Measurements from ENCODE around the gene RAD9A. TPM values are rescaled to one million over a fixed set of nuclear protein-coding genes. Genes with fewer than 3 reads are reported as not detected.
"Not testable (repeated sequence)": the region's sequence is repeated elsewhere in the genome, so short reads cannot be mapped to it uniquely, and the experiment has no call there.

The RAD9A gene
- total and polyA plus RNA-seq, 4 donors, result 8.8 to 56.2 (median 19.8) TPM

- WGBS, 2 donors, result 81% methylated on average over 22 of the region's 22 CpGs
- peak overlapping the region in 1 of 2 donors; percentile 28 for H3K27ac ChIP-seq (ENCODE audit: low read depth in 1 of 2, low read length in 2 of 2)
Observed at GRCh38 chr11:67421430-67422031, 29.7 kb downstream of the RAD9A start.

GRCh38 chr11:67422891-67423290, 31.1 kb downstream of the RAD9A start:
- DNase-seq (no peak), ATAC-seq (ENCODE audit: low FRiP score) (no peak)
- no peak overlapping the region for H3K27ac ChIP-seq (ENCODE audit: low read depth in 1 of 2, low read length in 2 of 2)
- 75 to 78% methylated on average over 6 of the region's 6 CpGs for WGBS, 2 donors
- intact Hi-C loops (cut with DNase I), result no loop called here
- no peaks in the 10 kb centered on the region for H3K27me3 ChIP-seq (ENCODE audit: control insufficient read depth in 1 of 2, insufficient read depth in 2 of 2, low read length in 1 of 2)
- H3K4me3 ChIP-seq (ENCODE audit: low read length in 2 of 2), result no peak overlapping the region
- H3K36me3 ChIP-seq (ENCODE audit: control insufficient read depth in 1 of 2, insufficient read depth in 2 of 2, low read length in 1 of 2), result no peaks in the 10 kb centered on the region
- no peaks in the 10 kb centered on the region for H3K9me3 ChIP-seq (ENCODE audit: control insufficient read depth, low read length)
- no peaks in the 10 kb centered on the region for H3K4me1 ChIP-seq (ENCODE audit: control insufficient read depth in 1 of 2, insufficient read depth in 2 of 2, low read length in 2 of 2)

More at GRCh38 chr11:67421430-67422031, 29.7 kb downstream of the RAD9A start:
- intact Hi-C loops (cut with DNase I), result no loop called here
- no peak for ATAC-seq (ENCODE audit: low FRiP score)
- DNase-seq, result no peak
- H3K27me3 ChIP-seq (ENCODE audit: control insufficient read depth in 1 of 2, insufficient read depth in 2 of 2, low read length in 1 of 2), result no peaks in the 10 kb centered on the region
- no peaks in the 10 kb centered on the region for H3K9me3 ChIP-seq (ENCODE audit: control insufficient read depth, low read length)
- H3K4me3 ChIP-seq (ENCODE audit: low read length in 2 of 2), result no peak overlapping the region
- no peaks in the 10 kb centered on the region for H3K4me1 ChIP-seq (ENCODE audit: control insufficient read depth in 1 of 2, insufficient read depth in 2 of 2, low read length in 2 of 2)
- H3K36me3 ChIP-seq (ENCODE audit: control insufficient read depth in 1 of 2, insufficient read depth in 2 of 2, low read length in 1 of 2), result no peaks in the 10 kb centered on the region

- no peak overlapping the region for H3K27ac ChIP-seq (ENCODE audit: low read depth in 1 of 2, low read length in 2 of 2)
- 92 to 95% methylated on average over 13 of the region's 13 CpGs for WGBS, 2 donors
- no peak for ATAC-seq (ENCODE audit: low FRiP score)
- no peaks in the 10 kb centered on the region for H3K36me3 ChIP-seq (ENCODE audit: control insufficient read depth in 1 of 2, insufficient read depth in 2 of 2, low read length in 1 of 2)
- H3K4me1 ChIP-seq (ENCODE audit: control insufficient read depth in 1 of 2, insufficient read depth in 2 of 2, low read length in 2 of 2), result no peaks in the 10 kb centered on the region
- intact Hi-C loops (cut with DNase I), result no loop called here
- H3K27me3 ChIP-seq (ENCODE audit: control insufficient read depth in 1 of 2, insufficient read depth in 2 of 2, low read length in 1 of 2), result no peaks in the 10 kb centered on the region
- H3K9me3 ChIP-seq (ENCODE audit: control insufficient read depth, low read length), result no peaks in the 10 kb centered on the region
- no peak for DNase-seq
- no peak overlapping the region for H3K4me3 ChIP-seq (ENCODE audit: low read length in 2 of 2)
Observed at GRCh38 chr11:67423466-67423865, 31.7 kb downstream of the RAD9A start.

GRCh38 chr11:67423891-67424613, 32.3 kb downstream of the RAD9A start:
- no peak for DNase-seq
- H3K4me3 ChIP-seq (ENCODE audit: low read length in 2 of 2), result no peak overlapping the region
- WGBS, 2 donors, result 86 to 88% methylated on average over 34 of the region's 34 CpGs
- H3K27ac ChIP-seq (ENCODE audit: low read depth in 1 of 2, low read length in 2 of 2), result no peak overlapping the region
- no peaks in the 10 kb centered on the region for H3K36me3 ChIP-seq (ENCODE audit: control insufficient read depth in 1 of 2, insufficient read depth in 2 of 2, low read length in 1 of 2)
- intact Hi-C loops (cut with DNase I), result no loop called here
- ATAC-seq (ENCODE audit: low FRiP score), result no peak
- H3K4me1 ChIP-seq (ENCODE audit: control insufficient read depth in 1 of 2, insufficient read depth in 2 of 2, low read length in 2 of 2), result no peaks in the 10 kb centered on the region
- H3K27me3 ChIP-seq (ENCODE audit: control insufficient read depth in 1 of 2, insufficient read depth in 2 of 2, low read length in 1 of 2), result no peaks in the 10 kb centered on the region
- no peaks in the 10 kb centered on the region for H3K9me3 ChIP-seq (ENCODE audit: control insufficient read depth, low read length)

GRCh38 chr11:67427364-67427859, 35.6 kb downstream of the RAD9A start:
- 78% methylated on average over 19 of the region's 19 CpGs for WGBS, 2 donors
- H3K9me3 ChIP-seq (ENCODE audit: control insufficient read depth, low read length); H3K4me3 ChIP-seq (ENCODE audit: low read length in 2 of 2); intact Hi-C loops (cut with DNase I); H3K27me3 ChIP-seq (ENCODE audit: control insufficient read depth in 1 of 2, insufficient read depth in 2 of 2, low read length in 1 of 2); DNase-seq; H3K36me3 ChIP-seq (ENCODE audit: control insufficient read depth in 1 of 2, insufficient read depth in 2 of 2, low read length in 1 of 2); H3K4me1 ChIP-seq (ENCODE audit: control insufficient read depth in 1 of 2, insufficient read depth in 2 of 2, low read length in 2 of 2); ATAC-seq (ENCODE audit: low FRiP score); H3K27ac ChIP-seq (ENCODE audit: low read depth in 1 of 2, low read length in 2 of 2): not testable (repeated sequence)

- DNase-seq (peak; percentile 99 to 100), ATAC-seq (ENCODE audit: low FRiP score) (peak; percentile 94)
- WGBS, 2 donors, result 0% methylated on average over 61 to 68 of the region's 68 CpGs
- no peaks in the 10 kb centered on the region for H3K27me3 ChIP-seq (ENCODE audit: control insufficient read depth in 1 of 2, insufficient read depth in 2 of 2, low read length in 1 of 2)
- H3K36me3 ChIP-seq (ENCODE audit: control insufficient read depth in 1 of 2, insufficient read depth in 2 of 2, low read length in 1 of 2), result no peaks in the 10 kb centered on the region
- H3K9me3 ChIP-seq (ENCODE audit: control insufficient read depth, low read length), result no peaks in the 10 kb centered on the region
- H3K4me1 ChIP-seq (ENCODE audit: control insufficient read depth in 1 of 2, insufficient read depth in 2 of 2, low read length in 2 of 2), result no peaks in the 10 kb centered on the region
- peak within 1 kb of the TSS; percentile 61 to 75 for H3K4me3 ChIP-seq (ENCODE audit: low read length in 2 of 2)
- peak within 1 kb of the TSS in 1 of 2 donors; percentile 67 for H3K27ac ChIP-seq (ENCODE audit: low read depth in 1 of 2, low read length in 2 of 2)
- intact Hi-C loops (cut with DNase I), result no loop called here
Observed at GRCh38 chr11:67428052-67429001, 36.5 kb downstream of the RAD9A start, which contains the start of gene RPS6KB2. Gene RPS6KB2 (plus strand): TSS chr11:67428494. CDS start chr11:67428546, 52 bp downstream.

GRCh38 chr11:67429038-67429668, 37.4 kb downstream of the RAD9A start:
- H3K36me3 ChIP-seq (ENCODE audit: control insufficient read depth in 1 of 2, insufficient read depth in 2 of 2, low read length in 1 of 2), result no peaks in the 10 kb centered on the region
- intact Hi-C loops (cut with DNase I), result no loop called here
- no peaks in the 10 kb centered on the region for H3K9me3 ChIP-seq (ENCODE audit: control insufficient read depth, low read length)
- 48 to 50% methylated on average over 12 of the region's 12 CpGs for WGBS, 2 donors
- ATAC-seq (ENCODE audit: low FRiP score) (no peak), DNase-seq (no peak)
- no peaks in the 10 kb centered on the region for H3K27me3 ChIP-seq (ENCODE audit: control insufficient read depth in 1 of 2, insufficient read depth in 2 of 2, low read length in 1 of 2)
- H3K27ac ChIP-seq (ENCODE audit: low read depth in 1 of 2, low read length in 2 of 2), result no peak overlapping the region
- H3K4me3 ChIP-seq (ENCODE audit: low read length in 2 of 2), result peak overlapping the region; percentile 48 to 61
- no peaks in the 10 kb centered on the region for H3K4me1 ChIP-seq (ENCODE audit: control insufficient read depth in 1 of 2, insufficient read depth in 2 of 2, low read length in 2 of 2)

- peaks cover 0 to 2% of the 10 kb centered on the region in 2 donors for H3K36me3 ChIP-seq (ENCODE audit: control insufficient read depth in 1 of 2, insufficient read depth in 2 of 2, low read length in 1 of 2)
- no peaks in the 10 kb centered on the region for H3K4me1 ChIP-seq (ENCODE audit: control insufficient read depth in 1 of 2, insufficient read depth in 2 of 2, low read length in 2 of 2)
- DNase-seq (no peak), ATAC-seq (ENCODE audit: low FRiP score) (no peak)
- no peak overlapping the region for H3K27ac ChIP-seq (ENCODE audit: low read depth in 1 of 2, low read length in 2 of 2)
- no peaks in the 10 kb centered on the region for H3K9me3 ChIP-seq (ENCODE audit: control insufficient read depth, low read length)
- H3K4me3 ChIP-seq (ENCODE audit: low read length in 2 of 2), result no peak overlapping the region
- WGBS, 2 donors, result 71% methylated on average over 11 of the region's 11 CpGs
- H3K27me3 ChIP-seq (ENCODE audit: control insufficient read depth in 1 of 2, insufficient read depth in 2 of 2, low read length in 1 of 2), result no peaks in the 10 kb centered on the region
- intact Hi-C loops (cut with DNase I), result no loop called here
Observed at GRCh38 chr11:67429722-67430121, 37.9 kb downstream of the RAD9A start.
